Stimulated activated CD4-positive, alpha-beta T cell treated with anti-CD3 and anti-CD28 coated beads, Interleukin-2, amount 100 ng/mL, for 4 hours (primary cell): ENCODE measurements around the gene CAPRIN1.

Source experiments
- DNase-seq: peaks from one replicate; pipeline ENCODE4 v3.0.0-alpha.2; 2020; ENCODE audit warnings: low read depth

CAPRIN1 gene

GRCh38 chr11:34143048-34143447 lies 91.5 kb downstream of the CAPRIN1 start:
- DNase-seq: no peak

GRCh38 chr11:34145073-34145472 lies 93.5 kb downstream of the CAPRIN1 start:
- no peak for DNase-seq

- no peak for DNase-seq
These were observed 94.4 kb downstream of the CAPRIN1 start for GRCh38 chr11:34145847-34146381.

GRCh38 chr11:34146411-34146810 lies 94.9 kb downstream of the CAPRIN1 start:
- DNase-seq: no peak

GRCh38 chr11:34146866-34147265 lies 95.3 kb downstream of the CAPRIN1 start:
- DNase-seq: no peak

- DNase-seq: no peak
These were observed 96.0 kb downstream of the CAPRIN1 start for GRCh38 chr11:34147581-34147980.

- no peak for DNase-seq
These were observed 97.1 kb downstream of the CAPRIN1 start for GRCh38 chr11:34148504-34149165.

GRCh38 chr11:34149274-34149673 lies 97.7 kb downstream of the CAPRIN1 start:
- DNase-seq: no peak

GRCh38 chr11:34149786-34150185 lies 98.3 kb downstream of the CAPRIN1 start:
- no peak for DNase-seq

- DNase-seq: no peak
These were observed 99.1 kb downstream of the CAPRIN1 start for GRCh38 chr11:34150494-34151151.
